Glutamatergic neuron (in vitro differentiated cells): Measurements from ENCODE around the gene ADGRG7. TPM values are rescaled to one million over a fixed set of nuclear protein-coding genes. Genes with fewer than 3 reads are reported as not detected.

ENCODE experiments used
- DNase-seq: peaks from one replicate; pipeline ENCODE4 v3.0.0; 2022
- H3K27ac Mint-ChIP-seq: one replicate; pipeline ENCODE4 v1.8.0; 2020; ENCODE audit warnings: mild to moderate bottlenecking, mixed read lengths, inconsistent platforms; ENCODE audit not compliant: unreplicated experiment
- H3K27me3 Mint-ChIP-seq: one replicate; pipeline ENCODE4 v1.8.0; 2020; ENCODE audit warnings: mild to moderate bottlenecking, moderate library complexity, mixed read lengths, inconsistent platforms; ENCODE audit not compliant: unreplicated experiment
- H3K36me3 Mint-ChIP-seq: one replicate; pipeline ENCODE4 v1.8.0; 2020; ENCODE audit warnings: mild to moderate bottlenecking, mixed read lengths, inconsistent platforms; ENCODE audit not compliant: unreplicated experiment
- H3K4me1 Mint-ChIP-seq: one replicate; pipeline ENCODE4 v1.8.0; 2020; ENCODE audit warnings: mild to moderate bottlenecking, low read depth, mixed read lengths, inconsistent platforms; ENCODE audit not compliant: unreplicated experiment
- H3K4me3 Mint-ChIP-seq: one replicate; pipeline ENCODE4 v1.8.0; 2020; ENCODE audit warnings: mild to moderate bottlenecking, mixed read lengths, inconsistent platforms; ENCODE audit not compliant: unreplicated experiment
- H3K9me3 Mint-ChIP-seq: one replicate; pipeline ENCODE4 v1.8.0; 2020; ENCODE audit warnings: mild to moderate bottlenecking, moderate library complexity, mixed read lengths, inconsistent platforms; ENCODE audit not compliant: unreplicated experiment
- long read RNA-seq: library from polyadenylated mRNA; unstranded; transcript quantifications from one replicate; pipeline ENCODE4 v2.0.0, GENCODE V29; 2020; ENCODE audit not compliant: unreplicated experiment
- total RNA-seq: library from RNA; stranded (reverse); fragmentation: NEBNext Ultra II Directional; extraction: Animal tissue kit (Norgen Biotek cat#: 25700); gene quantifications from one replicate; pipeline ENCODE4 v1.2.1, GENCODE V29; 2021; ENCODE audit not compliant: unreplicated experiment
- TF ChIP-seq, protein P1 (sequence below): fragments of 200-600 bp; sonication (generic); IDR thresholded peaks from one replicate; pipeline ENCODE4 v1.5.0; 2021; ENCODE audit not compliant: partially characterized antibody, unreplicated experiment

The ADGRG7 gene, protein sequence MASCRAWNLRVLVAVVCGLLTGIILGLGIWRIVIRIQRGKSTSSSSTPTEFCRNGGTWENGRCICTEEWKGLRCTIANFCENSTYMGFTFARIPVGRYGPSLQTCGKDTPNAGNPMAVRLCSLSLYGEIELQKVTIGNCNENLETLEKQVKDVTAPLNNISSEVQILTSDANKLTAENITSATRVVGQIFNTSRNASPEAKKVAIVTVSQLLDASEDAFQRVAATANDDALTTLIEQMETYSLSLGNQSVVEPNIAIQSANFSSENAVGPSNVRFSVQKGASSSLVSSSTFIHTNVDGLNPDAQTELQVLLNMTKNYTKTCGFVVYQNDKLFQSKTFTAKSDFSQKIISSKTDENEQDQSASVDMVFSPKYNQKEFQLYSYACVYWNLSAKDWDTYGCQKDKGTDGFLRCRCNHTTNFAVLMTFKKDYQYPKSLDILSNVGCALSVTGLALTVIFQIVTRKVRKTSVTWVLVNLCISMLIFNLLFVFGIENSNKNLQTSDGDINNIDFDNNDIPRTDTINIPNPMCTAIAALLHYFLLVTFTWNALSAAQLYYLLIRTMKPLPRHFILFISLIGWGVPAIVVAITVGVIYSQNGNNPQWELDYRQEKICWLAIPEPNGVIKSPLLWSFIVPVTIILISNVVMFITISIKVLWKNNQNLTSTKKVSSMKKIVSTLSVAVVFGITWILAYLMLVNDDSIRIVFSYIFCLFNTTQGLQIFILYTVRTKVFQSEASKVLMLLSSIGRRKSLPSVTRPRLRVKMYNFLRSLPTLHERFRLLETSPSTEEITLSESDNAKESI
- total RNA-seq = not detected
- long read RNA-seq = 0 reads

DNA sequence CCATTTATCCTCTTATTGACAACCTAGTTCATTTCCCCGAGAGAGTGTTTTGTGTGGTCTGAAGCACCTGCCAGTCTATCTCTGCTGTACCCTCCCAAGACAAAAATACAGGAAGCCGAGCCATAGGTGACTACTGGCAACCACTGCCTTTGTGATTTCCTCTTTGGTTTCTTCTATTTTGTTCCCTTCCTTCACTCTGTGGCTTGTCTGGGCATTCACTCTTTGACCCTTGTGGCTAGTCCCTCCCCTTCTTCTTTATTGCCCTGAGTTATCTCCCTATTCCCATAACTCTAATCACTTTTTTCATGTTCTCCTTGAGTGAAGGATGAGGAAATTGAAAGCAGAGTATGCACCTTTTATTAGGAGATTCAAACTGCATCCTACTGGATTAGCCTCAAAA, at the start of gene ADGRG7:
TSS of gene ADGRG7 (plus strand) at position 297 of the 400 bp plus-strand sequence. CDS start 256 bp downstream, outside the sequence.
- H3K27ac Mint-ChIP-seq = no peak within 1 kb of the TSS
- H3K4me3 Mint-ChIP-seq = no peak within 1 kb of the TSS
- no peak for DNase-seq
- H3K9me3 Mint-ChIP-seq = peaks cover 2% of the 10 kb centered on the region
- TF ChIP-seq, protein P1, sequence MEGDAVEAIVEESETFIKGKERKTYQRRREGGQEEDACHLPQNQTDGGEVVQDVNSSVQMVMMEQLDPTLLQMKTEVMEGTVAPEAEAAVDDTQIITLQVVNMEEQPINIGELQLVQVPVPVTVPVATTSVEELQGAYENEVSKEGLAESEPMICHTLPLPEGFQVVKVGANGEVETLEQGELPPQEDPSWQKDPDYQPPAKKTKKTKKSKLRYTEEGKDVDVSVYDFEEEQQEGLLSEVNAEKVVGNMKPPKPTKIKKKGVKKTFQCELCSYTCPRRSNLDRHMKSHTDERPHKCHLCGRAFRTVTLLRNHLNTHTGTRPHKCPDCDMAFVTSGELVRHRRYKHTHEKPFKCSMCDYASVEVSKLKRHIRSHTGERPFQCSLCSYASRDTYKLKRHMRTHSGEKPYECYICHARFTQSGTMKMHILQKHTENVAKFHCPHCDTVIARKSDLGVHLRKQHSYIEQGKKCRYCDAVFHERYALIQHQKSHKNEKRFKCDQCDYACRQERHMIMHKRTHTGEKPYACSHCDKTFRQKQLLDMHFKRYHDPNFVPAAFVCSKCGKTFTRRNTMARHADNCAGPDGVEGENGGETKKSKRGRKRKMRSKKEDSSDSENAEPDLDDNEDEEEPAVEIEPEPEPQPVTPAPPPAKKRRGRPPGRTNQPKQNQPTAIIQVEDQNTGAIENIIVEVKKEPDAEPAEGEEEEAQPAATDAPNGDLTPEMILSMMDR = no peak
- H3K36me3 Mint-ChIP-seq = no peaks in the 10 kb centered on the region
- no peaks in the 10 kb centered on the region for H3K27me3 Mint-ChIP-seq
- no peaks in the 10 kb centered on the region for H3K4me1 Mint-ChIP-seq

DNA sequence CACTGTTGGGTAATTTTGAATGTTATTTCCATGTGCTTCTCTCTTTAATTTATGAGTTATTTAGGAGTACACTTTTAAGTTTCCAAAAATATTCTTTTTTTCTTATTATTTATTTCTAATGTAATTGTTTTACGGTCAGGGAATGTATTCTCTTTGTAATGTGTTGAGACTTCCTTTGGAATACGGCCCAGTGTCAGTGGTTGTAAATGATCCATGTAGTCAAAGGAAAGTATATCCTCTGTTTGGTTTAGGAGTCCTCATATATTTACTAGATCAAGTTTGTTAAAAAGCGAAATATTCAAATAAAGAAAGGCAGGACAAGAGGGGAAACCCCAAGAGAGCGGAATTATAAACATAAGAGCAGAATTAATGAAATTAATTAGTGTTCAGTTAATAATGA, 49.0 kb upstream of the ADGRG7 start:
- H3K4me3 Mint-ChIP-seq = no peak overlapping the region
- no peak for DNase-seq
- H3K36me3 Mint-ChIP-seq = no peaks in the 10 kb centered on the region
- TF ChIP-seq, protein P1 = no peak
- H3K4me1 Mint-ChIP-seq = peaks cover 5% of the 10 kb centered on the region
- no peak overlapping the region for H3K27ac Mint-ChIP-seq
- no peaks in the 10 kb centered on the region for H3K27me3 Mint-ChIP-seq
- H3K9me3 Mint-ChIP-seq = no peaks in the 10 kb centered on the region

DNA sequence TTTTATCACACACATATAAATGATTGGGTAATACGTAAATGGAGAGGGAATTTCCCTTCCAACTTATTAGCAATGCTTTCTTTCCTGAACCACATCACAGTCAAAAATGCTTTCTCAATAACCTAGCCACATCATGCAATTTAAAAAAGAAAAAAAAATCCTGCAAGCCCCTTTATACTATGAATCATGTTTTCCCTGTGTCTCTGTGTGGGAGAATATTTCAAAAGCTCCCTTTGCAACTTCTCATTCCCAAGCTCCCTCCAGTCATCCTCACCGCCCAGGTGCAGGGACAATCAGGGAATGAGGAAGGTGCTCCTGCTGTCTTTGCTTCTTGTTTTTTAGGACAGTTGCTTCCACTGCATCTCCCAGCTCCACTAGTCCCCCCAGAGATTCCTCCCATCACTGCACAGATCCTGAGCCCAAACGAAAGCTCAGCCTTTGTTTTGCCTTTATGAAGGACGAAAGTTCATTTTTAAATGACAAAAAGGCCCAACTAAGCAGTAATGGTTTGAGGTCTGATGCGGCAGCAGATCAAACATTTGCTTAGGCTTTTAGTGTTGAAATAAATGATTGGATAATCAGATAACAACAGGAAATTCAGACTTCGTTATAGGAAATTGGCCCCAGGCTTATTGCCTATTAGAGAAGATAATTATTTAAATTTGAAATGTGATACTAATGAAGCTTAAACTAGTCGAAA, 47.8 kb upstream of the ADGRG7 start:
- DNase-seq = no peak
- Mint-ChIP-seq H3K4me3 (no peak overlapping the region), H3K9me3 (no peaks in the 10 kb centered on the region), H3K27ac (no peak overlapping the region), H3K27me3 (no peaks in the 10 kb centered on the region), H3K36me3 (no peaks in the 10 kb centered on the region), H3K4me1 (peaks cover 5% of the 10 kb centered on the region)
- TF ChIP-seq, protein P1 = no peak

DNA sequence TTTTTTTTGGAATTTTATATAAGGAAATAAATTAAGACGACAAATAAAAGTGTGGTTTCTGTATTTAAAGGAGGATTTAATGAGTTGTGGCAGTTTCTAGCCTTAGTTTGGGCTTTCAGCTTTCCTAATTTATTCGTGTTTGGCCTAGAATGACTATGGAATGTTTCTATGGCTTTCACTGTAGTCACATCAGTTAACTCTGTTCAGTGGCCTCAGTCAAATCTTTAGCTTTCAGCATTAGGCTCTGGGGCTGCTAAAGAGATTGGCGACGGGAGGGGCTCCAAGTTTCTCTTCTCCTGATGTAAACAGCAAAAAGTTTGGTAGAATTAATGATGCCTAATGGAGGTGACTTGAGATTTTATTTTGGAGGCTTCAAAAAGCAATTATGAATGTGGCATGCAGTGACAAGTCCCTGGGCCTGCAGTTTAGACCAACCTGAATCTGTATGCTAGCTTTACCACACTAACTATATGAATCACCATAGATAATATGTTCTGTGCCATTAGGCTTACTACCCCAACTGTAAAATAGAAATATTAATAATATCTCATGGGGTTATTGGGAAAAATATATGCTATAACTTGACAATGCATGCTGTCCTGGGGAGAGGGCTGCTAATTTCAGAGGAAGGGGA, 47.1 kb upstream of the ADGRG7 start:
- Mint-ChIP-seq H3K36me3 (no peaks in the 10 kb centered on the region), H3K27ac (no peak overlapping the region), H3K9me3 (no peaks in the 10 kb centered on the region), H3K4me3 (no peak overlapping the region), H3K4me1 (peaks cover 5% of the 10 kb centered on the region), H3K27me3 (no peaks in the 10 kb centered on the region)
- DNase-seq = no peak
- TF ChIP-seq, protein P1 = no peak
